Ramos (cell line): ENCODE measurements around the gene PRDM11.

Experiments
- in situ Hi-C: fragments of 300-500 bp; cut with MboI; formaldehyde crosslinking; loops from one replicate; pipeline ENCODE4 v1.14.3; 2022; ENCODE audit warnings: low sequenced_read_pairs; ENCODE audit not compliant: unreplicated experiment

Gene PRDM11

GRCh38 chr11:45274206-45274605 lies 127.8 kb downstream of the PRDM11 start:
- in situ Hi-C loops = no loop called here

- in situ Hi-C loops = no loop called here
Measured at GRCh38 chr11:45275828-45276227, 129.4 kb downstream of the PRDM11 start.

- in situ Hi-C loops = no loop called here
Measured at GRCh38 chr11:45278714-45279113, 132.3 kb downstream of the PRDM11 start.

- in situ Hi-C loops = no loop called here
Measured at GRCh38 chr11:45279645-45280044, 133.2 kb downstream of the PRDM11 start.

- in situ Hi-C loops = no loop called here
Measured at GRCh38 chr11:45280449-45280848, 134.0 kb downstream of the PRDM11 start.

- in situ Hi-C loops = no loop called here
Measured at GRCh38 chr11:45282081-45282480, 135.6 kb downstream of the PRDM11 start.
